ENCODE results near the gene REM2.

GRCh38 chr14:22850944-22851764, 31.9 kb upstream of the REM2 start:
- no peak for TF ChIP-seq POLR2A (IDR thresholded peaks at IDR 0.05)
- no peak for TF ChIP-seq CTCF (IDR thresholded peaks at IDR 0.05 in 8 of 11, conservative IDR thresholded peaks at IDR 0.05 in 3 of 11)
